Measurements from ENCODE around the gene CAMP.

The CAMP gene

DNA sequence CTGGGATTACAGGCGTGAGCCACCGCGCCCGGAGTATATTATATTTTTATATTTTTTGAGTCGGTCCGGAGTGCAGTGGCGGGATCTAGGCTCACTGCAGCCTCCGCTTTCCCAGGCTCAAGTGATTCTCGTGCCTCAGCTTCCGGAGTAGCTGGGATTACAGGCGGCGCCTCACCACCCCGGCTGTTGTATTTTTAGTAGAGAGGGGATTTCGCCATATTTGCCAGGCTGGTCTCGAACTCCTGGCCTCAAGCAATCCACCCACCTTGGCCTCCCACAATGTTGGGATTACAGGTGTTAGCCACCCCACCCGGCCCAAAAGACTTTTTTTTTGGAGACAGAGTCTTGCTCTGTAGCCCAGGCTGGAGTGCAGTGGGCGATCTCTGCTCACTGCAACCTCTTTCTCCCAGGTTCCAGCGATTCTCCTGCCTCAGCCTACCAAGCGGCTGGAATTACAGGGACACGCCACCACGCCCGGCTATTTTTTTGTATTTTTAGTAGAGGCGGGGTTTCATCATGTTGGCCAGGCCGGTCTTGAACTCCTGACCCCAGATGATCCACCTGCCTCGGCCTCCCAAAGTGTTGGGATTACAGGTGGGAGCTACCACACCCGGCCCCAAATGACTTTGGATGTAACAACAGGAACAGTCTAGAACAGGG is 18.6 kb downstream of the CAMP start:
- Histone ChIP-seq H3K4me3 (ENCODE audit: low read length) (peak overlapping the region; percentile 79), H2AFZ (ENCODE audit: low read depth, low read length) (no peak overlapping the region), H3K79me2 (ENCODE audit: low read length) (peaks cover 53% of the 10 kb centered on the region), H4K20me1 (ENCODE audit: insufficient read depth, low read length) (peaks cover 8% of the 10 kb centered on the region), H3K9me3 (ENCODE audit: insufficient read depth, low read length) (no peaks in the 10 kb centered on the region), H3K27me3 (ENCODE audit: low read depth, low read length) (no peaks in the 10 kb centered on the region), H3K4me1 (ENCODE audit: low read length) (peaks cover 41% of the 10 kb centered on the region), H3K9ac (ENCODE audit: low read length) (peak overlapping the region; percentile 79), H3K36me3 (replicated peaks; ENCODE audit: low read depth, low read length) (peaks cover 23% of the 10 kb centered on the region), H3K4me2 (ENCODE audit: low read length) (peak overlapping the region; percentile 93), H3K27ac (ENCODE audit: low read length) (peak overlapping the region; percentile 74)
- no peak for TF ChIP-seq EZH2phosphoT487 (IDR thresholded peaks at IDR 0.05; ENCODE audit: low read depth)

DNA sequence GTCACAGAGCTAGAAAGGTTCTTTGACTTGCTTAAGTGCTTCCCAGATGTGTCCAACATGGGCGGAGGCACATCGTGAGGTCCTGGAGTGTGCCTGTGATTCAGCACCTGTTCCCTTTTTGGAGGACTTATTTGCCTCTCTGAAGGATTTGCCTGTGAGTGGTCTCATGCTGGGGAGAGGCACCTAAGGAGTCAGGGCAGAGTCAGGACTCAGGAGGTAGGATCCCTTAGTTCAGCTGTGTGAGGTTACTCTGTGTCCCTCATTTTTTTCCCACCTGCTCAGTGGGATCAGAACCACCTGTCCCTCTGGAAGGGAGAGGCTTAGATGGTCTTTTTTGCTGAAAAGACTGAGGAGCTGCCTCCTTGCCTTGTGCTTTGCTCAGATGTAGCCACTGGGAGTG is 20.6 kb downstream of the CAMP start:
- Histone ChIP-seq H3K4me1 (ENCODE audit: low read length) (peaks cover 47% of the 10 kb centered on the region), H2AFZ (ENCODE audit: low read depth, low read length) (no peak overlapping the region), H3K4me2 (ENCODE audit: low read length) (no peak overlapping the region), H3K9ac (ENCODE audit: low read length) (no peak overlapping the region), H3K27ac (ENCODE audit: low read length) (peak overlapping the region; percentile 3; the same call in 1 of the 2 replicates), H3K27me3 (ENCODE audit: low read depth, low read length) (no peaks in the 10 kb centered on the region), H4K20me1 (ENCODE audit: insufficient read depth, low read length) (peaks cover 22% of the 10 kb centered on the region), H3K9me3 (ENCODE audit: insufficient read depth, low read length) (no peaks in the 10 kb centered on the region), H3K4me3 (ENCODE audit: low read length) (no peak overlapping the region), H3K79me2 (ENCODE audit: low read length) (peaks cover 72% of the 10 kb centered on the region), H3K36me3 (replicated peaks; ENCODE audit: low read depth, low read length) (peaks cover 35% of the 10 kb centered on the region)
- TF ChIP-seq EZH2phosphoT487 (IDR thresholded peaks at IDR 0.05; ENCODE audit: low read depth), result no peak
- TF ChIP-seq, protein P1, sequence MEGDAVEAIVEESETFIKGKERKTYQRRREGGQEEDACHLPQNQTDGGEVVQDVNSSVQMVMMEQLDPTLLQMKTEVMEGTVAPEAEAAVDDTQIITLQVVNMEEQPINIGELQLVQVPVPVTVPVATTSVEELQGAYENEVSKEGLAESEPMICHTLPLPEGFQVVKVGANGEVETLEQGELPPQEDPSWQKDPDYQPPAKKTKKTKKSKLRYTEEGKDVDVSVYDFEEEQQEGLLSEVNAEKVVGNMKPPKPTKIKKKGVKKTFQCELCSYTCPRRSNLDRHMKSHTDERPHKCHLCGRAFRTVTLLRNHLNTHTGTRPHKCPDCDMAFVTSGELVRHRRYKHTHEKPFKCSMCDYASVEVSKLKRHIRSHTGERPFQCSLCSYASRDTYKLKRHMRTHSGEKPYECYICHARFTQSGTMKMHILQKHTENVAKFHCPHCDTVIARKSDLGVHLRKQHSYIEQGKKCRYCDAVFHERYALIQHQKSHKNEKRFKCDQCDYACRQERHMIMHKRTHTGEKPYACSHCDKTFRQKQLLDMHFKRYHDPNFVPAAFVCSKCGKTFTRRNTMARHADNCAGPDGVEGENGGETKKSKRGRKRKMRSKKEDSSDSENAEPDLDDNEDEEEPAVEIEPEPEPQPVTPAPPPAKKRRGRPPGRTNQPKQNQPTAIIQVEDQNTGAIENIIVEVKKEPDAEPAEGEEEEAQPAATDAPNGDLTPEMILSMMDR (IDR thresholded peaks at IDR 0.05; ENCODE audit: low read depth, low read length), result no peak

DNA sequence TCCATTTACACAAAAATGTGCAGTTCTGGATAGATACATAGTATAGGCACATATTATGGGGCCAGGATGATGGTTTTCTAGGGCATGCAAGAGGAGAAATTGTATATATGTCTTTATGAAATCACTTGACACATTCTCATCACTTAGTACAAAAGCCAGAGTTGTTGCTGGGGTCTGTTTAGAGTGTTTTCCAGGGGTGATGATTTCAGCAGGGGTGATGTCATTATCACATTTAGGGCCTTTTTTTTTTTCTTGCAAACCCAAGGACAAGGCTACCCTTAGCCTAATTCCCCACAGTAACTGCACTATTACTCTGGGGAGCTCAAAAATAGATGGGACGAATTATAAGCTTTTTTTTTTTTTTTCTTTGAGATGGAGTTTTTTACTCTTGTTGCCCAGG is 21.2 kb downstream of the CAMP start:
- H3K4me1 ChIP-seq (ENCODE audit: low read length), result peaks cover 47% of the 10 kb centered on the region

DNA sequence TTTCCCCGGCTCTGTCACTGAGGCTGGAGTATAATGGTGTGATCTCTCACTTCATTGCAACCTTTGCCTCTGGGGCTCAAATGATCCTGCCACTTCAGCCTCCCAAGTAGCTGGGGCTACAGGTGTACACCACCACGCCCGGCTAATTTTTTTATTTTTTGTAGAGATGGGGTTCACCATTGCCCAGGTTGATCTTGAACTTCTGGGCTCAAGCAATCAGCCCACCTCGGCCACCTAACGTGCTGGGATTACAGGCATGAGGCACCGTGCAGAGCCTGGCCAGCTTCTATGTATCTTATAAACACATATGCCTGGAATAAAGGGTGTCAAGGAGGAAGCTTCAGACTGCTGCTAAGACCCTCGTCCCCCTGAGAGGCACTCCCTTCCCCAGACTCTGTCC is 21.8 kb downstream of the CAMP start:
- Histone ChIP-seq H3K4me3 (ENCODE audit: low read length) (no peak overlapping the region), H3K4me1 (ENCODE audit: low read length) (peaks cover 46% of the 10 kb centered on the region), H3K4me2 (ENCODE audit: low read length) (peak overlapping the region; percentile 33), H3K27me3 (ENCODE audit: low read depth, low read length) (no peaks in the 10 kb centered on the region), H4K20me1 (ENCODE audit: insufficient read depth, low read length) (peaks cover 22% of the 10 kb centered on the region), H3K36me3 (replicated peaks; ENCODE audit: low read depth, low read length) (peaks cover 40% of the 10 kb centered on the region), H3K27ac (ENCODE audit: low read length) (peak overlapping the region; percentile 30), H3K9ac (ENCODE audit: low read length) (no peak overlapping the region), H3K79me2 (ENCODE audit: low read length) (peaks cover 80% of the 10 kb centered on the region), H2AFZ (ENCODE audit: low read depth, low read length) (no peak overlapping the region), H3K9me3 (ENCODE audit: insufficient read depth, low read length) (no peaks in the 10 kb centered on the region)
- TF ChIP-seq, protein P1 (IDR thresholded peaks at IDR 0.05; ENCODE audit: low read depth, low read length), result no peak
- no peak for TF ChIP-seq EZH2phosphoT487 (IDR thresholded peaks at IDR 0.05; ENCODE audit: low read depth)

More for the DNA sequence above, 21.2 kb downstream of the CAMP start:
- H3K9me3 ChIP-seq (ENCODE audit: insufficient read depth, low read length), result no peaks in the 10 kb centered on the region
- no peak overlapping the region for H3K9ac ChIP-seq (ENCODE audit: low read length)
- H3K79me2 ChIP-seq (ENCODE audit: low read length), result peaks cover 76% of the 10 kb centered on the region
- no peak overlapping the region for H2AFZ ChIP-seq (ENCODE audit: low read depth, low read length)
- no peak overlapping the region for H3K4me2 ChIP-seq (ENCODE audit: low read length)
- TF ChIP-seq, protein P1 (IDR thresholded peaks at IDR 0.05; ENCODE audit: low read depth, low read length), result no peak
- TF ChIP-seq EZH2phosphoT487 (IDR thresholded peaks at IDR 0.05; ENCODE audit: low read depth), result no peak
- H4K20me1 ChIP-seq (ENCODE audit: insufficient read depth, low read length), result peaks cover 22% of the 10 kb centered on the region
- H3K4me3 ChIP-seq (ENCODE audit: low read length), result no peak overlapping the region
- H3K36me3 ChIP-seq (replicated peaks; ENCODE audit: low read depth, low read length), result peaks cover 38% of the 10 kb centered on the region
- H3K27me3 ChIP-seq (ENCODE audit: low read depth, low read length), result no peaks in the 10 kb centered on the region
- no peak overlapping the region for H3K27ac ChIP-seq (ENCODE audit: low read length)
